Panc1 (cell line): ENCODE results near the gene TJP1. TPM values are rescaled to one million over a fixed set of nuclear protein-coding genes. Genes with fewer than 3 reads are reported as not detected.
"Not testable (repeated sequence)": the region's sequence is repeated elsewhere in the genome, so short reads cannot be mapped to it uniquely, and the experiment has no call there.

ENCODE experiments used
- ATAC-seq: fragments of 200-7000 bp; cut with Tn5 transposase; 2 replicates; pipeline ENCODE4 v1.9.1; 2020; ENCODE audit warnings: mild to moderate bottlenecking, moderate library complexity
- BruUV-seq: library from RNA; stranded (reverse); fragments of 400-500 nt; replicated peaks from 2 replicates; lab custom pipeline; 2021; lab: Mats Ljungman, UMichigan
- CTCF ChIA-PET: fragments of 300-600 bp; sonication (Branson Sonifier 250); formaldehyde crosslinking; loops from one replicate; lab custom pipeline; 2022; ENCODE audit warnings: antibody characterized with exemption; lab: Charles Lee
- POLR2A ChIA-PET: fragments of 300-600 bp; sonication (Branson Sonifier 250); formaldehyde crosslinking; loops from one replicate; lab custom pipeline; 2022; ENCODE audit warnings: antibody characterized with exemption; lab: Charles Lee
- DNase-seq: peaks from one replicate; pipeline ENCODE4 v3.0.0-alpha.2; 2010; ENCODE audit warnings: low read depth, low spot score
- H3K27ac ChIP-seq: 2 replicates; pipeline ENCODE4 v1.5.1; 2011; ENCODE audit warnings: mild to moderate bottlenecking, low read length, inconsistent platforms
- H3K27me3 ChIP-seq: fragments of 200-500 bp; sonication (Bioruptor generic); 2 replicates; pipeline ENCODE4 v1.6.0; 2014; ENCODE audit warnings: low read length, inconsistent platforms; ENCODE audit not compliant: control insufficient read depth, insufficient read depth
- H3K36me3 ChIP-seq: fragments of 200-500 bp; sonication (Bioruptor generic); 2 replicates; pipeline ENCODE4 v1.5.1; 2014; ENCODE audit warnings: inconsistent platforms, mild to moderate bottlenecking, low read length, moderate library complexity; ENCODE audit not compliant: control insufficient read depth, insufficient read depth
- H3K4me1 ChIP-seq: 2 replicates; pipeline ENCODE4 v1.5.1; 2011; ENCODE audit warnings: inconsistent platforms, mild to moderate bottlenecking, low read length, moderate library complexity; ENCODE audit not compliant: control insufficient read depth, insufficient read depth
- H3K4me3 ChIP-seq, 2 experiments: 2 replicates each; pipeline ENCODE4 v1.5.1; 2011 to 2012; ENCODE audit warnings: low read depth in 2 of 2, low read length in 2 of 2, mild to moderate bottlenecking in 2 of 2, inconsistent platforms in 1 of 2, moderate library complexity in 1 of 2
- H3K9me3 ChIP-seq: fragments of 200-500 bp; sonication (Bioruptor generic); 2 replicates; pipeline ENCODE4 v1.5.1; 2014; ENCODE audit warnings: low read depth, mild to moderate bottlenecking, inconsistent platforms, low read length, moderate library complexity; ENCODE audit not compliant: control insufficient read depth, insufficient read depth
- POLR2AphosphoS5 ChIP-seq: IDR thresholded peaks from 2 replicates; pipeline ENCODE4 v1.6.1; 2012; ENCODE audit warnings: mild to moderate bottlenecking, low read depth, low read length, moderate library complexity
- SIN3A ChIP-seq: IDR thresholded peaks from 2 replicates; pipeline ENCODE4 v1.6.1; 2012; ENCODE audit warnings: low read depth, mild to moderate bottlenecking, low read length, moderate library complexity, borderline replicate concordance; ENCODE audit not compliant: insufficient read depth
- TCF7L2 ChIP-seq: IDR thresholded peaks from 2 replicates; pipeline ENCODE4 v1.6.1; 2011; ENCODE audit warnings: mild to moderate bottlenecking, low read depth, low read length, inconsistent platforms
- in situ Hi-C: cut with HindIII; loops from 2 replicates; pipeline ENCODE4 v1.10.0; 2016; ENCODE audit warnings: low sequenced_read_pairs, low pct_unique_long_range_greater_than_20kb
- intact Hi-C: fragments of 100-400 bp; cut with micrococcal nuclease; formaldehyde crosslinking; loops from one replicate; pipeline ENCODE4 v1.10.0; 2022; ENCODE audit not compliant: unreplicated experiment
- total RNA-seq: library from RNA; stranded (reverse); gene quantifications from one replicate; pipeline ENCODE4 v1.2.1, GENCODE V29; 2021; ENCODE audit not compliant: unreplicated experiment
- TF ChIP-seq, protein P1 (sequence below): fragments of 450-650 bp; IDR thresholded peaks from 2 replicates; pipeline ENCODE4 v1.5.1; 2017; ENCODE audit warnings: mild to moderate bottlenecking
- TF ChIP-seq, protein P2 (sequence below), 2 experiments: IDR thresholded peaks; 2 replicates each; pipeline ENCODE4 v1.6.1; 2011 to 2012; ENCODE audit warnings: low read depth in 2 of 2, control low read depth in 1 of 2, low read length in 1 of 2, mild to moderate bottlenecking in 1 of 2, moderate library complexity in 1 of 2; ENCODE audit not compliant: insufficient read depth in 1 of 2

Gene TJP1
- total RNA-seq, 1 experiment from 2014 or later, result 79.1 TPM

DNA sequence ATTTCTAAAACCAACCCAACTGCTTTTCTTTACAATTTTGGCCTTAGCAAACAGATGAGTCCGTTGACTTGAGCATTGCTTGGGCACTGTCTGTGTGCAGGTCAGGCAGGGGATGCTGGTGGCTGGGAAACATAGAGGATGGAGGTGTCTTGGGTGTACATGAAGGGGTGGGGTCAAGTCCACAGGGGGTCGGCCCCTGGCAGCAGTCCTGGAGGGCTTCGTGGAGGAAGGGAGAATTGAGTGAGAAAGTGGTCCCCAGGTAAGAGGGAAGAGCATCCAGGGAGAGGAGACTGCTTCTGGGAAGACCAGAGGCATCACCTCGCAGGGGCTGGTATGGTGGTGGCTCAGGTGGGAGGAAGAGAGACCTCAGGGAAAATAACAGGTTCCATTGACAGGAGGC, 144.8 kb downstream of the TJP1 start:
- in situ Hi-C loops (no loop called here), intact Hi-C loops (no loop called here)
- Histone ChIP-seq H3K27me3 (no peaks in the 10 kb centered on the region), H3K4me3 (no peak overlapping the region), H3K9me3 (no peaks in the 10 kb centered on the region), H3K36me3 (no peaks in the 10 kb centered on the region), H3K27ac (no peak overlapping the region), H3K4me1 (0 out of 2 replicates have a peak, but pooled peaks cover 2% of the 10 kb centered on the region)
- ChIA-PET CTCF (no interaction called here), POLR2A (no interaction called here)
- TF ChIP-seq, protein P1, sequence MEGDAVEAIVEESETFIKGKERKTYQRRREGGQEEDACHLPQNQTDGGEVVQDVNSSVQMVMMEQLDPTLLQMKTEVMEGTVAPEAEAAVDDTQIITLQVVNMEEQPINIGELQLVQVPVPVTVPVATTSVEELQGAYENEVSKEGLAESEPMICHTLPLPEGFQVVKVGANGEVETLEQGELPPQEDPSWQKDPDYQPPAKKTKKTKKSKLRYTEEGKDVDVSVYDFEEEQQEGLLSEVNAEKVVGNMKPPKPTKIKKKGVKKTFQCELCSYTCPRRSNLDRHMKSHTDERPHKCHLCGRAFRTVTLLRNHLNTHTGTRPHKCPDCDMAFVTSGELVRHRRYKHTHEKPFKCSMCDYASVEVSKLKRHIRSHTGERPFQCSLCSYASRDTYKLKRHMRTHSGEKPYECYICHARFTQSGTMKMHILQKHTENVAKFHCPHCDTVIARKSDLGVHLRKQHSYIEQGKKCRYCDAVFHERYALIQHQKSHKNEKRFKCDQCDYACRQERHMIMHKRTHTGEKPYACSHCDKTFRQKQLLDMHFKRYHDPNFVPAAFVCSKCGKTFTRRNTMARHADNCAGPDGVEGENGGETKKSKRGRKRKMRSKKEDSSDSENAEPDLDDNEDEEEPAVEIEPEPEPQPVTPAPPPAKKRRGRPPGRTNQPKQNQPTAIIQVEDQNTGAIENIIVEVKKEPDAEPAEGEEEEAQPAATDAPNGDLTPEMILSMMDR, result no peak
- no peak for TF ChIP-seq TCF7L2
- no peak for TF ChIP-seq POLR2AphosphoS5
- TF ChIP-seq, protein P2, sequence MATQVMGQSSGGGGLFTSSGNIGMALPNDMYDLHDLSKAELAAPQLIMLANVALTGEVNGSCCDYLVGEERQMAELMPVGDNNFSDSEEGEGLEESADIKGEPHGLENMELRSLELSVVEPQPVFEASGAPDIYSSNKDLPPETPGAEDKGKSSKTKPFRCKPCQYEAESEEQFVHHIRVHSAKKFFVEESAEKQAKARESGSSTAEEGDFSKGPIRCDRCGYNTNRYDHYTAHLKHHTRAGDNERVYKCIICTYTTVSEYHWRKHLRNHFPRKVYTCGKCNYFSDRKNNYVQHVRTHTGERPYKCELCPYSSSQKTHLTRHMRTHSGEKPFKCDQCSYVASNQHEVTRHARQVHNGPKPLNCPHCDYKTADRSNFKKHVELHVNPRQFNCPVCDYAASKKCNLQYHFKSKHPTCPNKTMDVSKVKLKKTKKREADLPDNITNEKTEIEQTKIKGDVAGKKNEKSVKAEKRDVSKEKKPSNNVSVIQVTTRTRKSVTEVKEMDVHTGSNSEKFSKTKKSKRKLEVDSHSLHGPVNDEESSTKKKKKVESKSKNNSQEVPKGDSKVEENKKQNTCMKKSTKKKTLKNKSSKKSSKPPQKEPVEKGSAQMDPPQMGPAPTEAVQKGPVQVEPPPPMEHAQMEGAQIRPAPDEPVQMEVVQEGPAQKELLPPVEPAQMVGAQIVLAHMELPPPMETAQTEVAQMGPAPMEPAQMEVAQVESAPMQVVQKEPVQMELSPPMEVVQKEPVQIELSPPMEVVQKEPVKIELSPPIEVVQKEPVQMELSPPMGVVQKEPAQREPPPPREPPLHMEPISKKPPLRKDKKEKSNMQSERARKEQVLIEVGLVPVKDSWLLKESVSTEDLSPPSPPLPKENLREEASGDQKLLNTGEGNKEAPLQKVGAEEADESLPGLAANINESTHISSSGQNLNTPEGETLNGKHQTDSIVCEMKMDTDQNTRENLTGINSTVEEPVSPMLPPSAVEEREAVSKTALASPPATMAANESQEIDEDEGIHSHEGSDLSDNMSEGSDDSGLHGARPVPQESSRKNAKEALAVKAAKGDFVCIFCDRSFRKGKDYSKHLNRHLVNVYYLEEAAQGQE (IDR thresholded peaks at IDR 0.05; ENCODE audit: insufficient read depth in 1 of 2, low read depth in 2 of 2, low read length in 1 of 2), result no peak
- no peak for TF ChIP-seq SIN3A
- BruUV-seq, result no TSS peak
- ATAC-seq, result no peak
- no peak for DNase-seq

DNA sequence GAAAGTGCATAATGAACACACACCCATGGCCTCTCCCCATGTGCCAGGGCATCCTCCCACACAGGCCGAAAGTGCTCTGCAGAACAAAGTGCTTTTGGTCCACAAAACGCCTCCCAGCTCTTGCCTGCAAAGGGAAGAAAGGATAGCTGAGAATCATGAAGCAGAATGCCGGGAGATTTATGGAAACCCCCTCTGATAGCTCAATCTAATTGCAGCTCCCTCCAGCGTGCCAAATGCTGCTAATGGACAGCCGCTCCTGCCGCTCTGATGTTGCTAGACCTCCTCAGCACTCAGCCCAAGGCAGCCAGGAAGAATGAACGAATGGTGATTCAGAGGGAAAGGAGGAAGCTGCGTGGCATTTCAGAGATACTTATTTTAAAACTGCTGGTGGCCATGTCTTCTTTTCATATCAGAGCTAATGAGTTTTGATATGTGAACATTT, 145.3 kb downstream of the TJP1 start:
- intact Hi-C loops (no loop called here), in situ Hi-C loops (no loop called here)
- Histone ChIP-seq H3K27me3 (no peaks in the 10 kb centered on the region), H3K4me1 (0 out of 2 replicates have a peak, but pooled peaks cover 2% of the 10 kb centered on the region), H3K4me3 (no peak overlapping the region), H3K27ac (no peak overlapping the region), H3K9me3 (no peaks in the 10 kb centered on the region), H3K36me3 (no peaks in the 10 kb centered on the region)
- ChIA-PET POLR2A (no interaction called here), CTCF (interaction anchor here (0.7 kb wide), 1 partner anchor 14 kb away, joined by 3 read pairs; no protein-coding TSS in a partner anchor)
- DNase-seq (no peak), ATAC-seq (no peak)
- BruUV-seq, result no TSS peak
- no peak for TF ChIP-seq TCF7L2
- TF ChIP-seq, protein P2 (IDR thresholded peaks at IDR 0.05; ENCODE audit: insufficient read depth in 1 of 2, low read depth in 2 of 2, low read length in 1 of 2), result no peak

DNA sequence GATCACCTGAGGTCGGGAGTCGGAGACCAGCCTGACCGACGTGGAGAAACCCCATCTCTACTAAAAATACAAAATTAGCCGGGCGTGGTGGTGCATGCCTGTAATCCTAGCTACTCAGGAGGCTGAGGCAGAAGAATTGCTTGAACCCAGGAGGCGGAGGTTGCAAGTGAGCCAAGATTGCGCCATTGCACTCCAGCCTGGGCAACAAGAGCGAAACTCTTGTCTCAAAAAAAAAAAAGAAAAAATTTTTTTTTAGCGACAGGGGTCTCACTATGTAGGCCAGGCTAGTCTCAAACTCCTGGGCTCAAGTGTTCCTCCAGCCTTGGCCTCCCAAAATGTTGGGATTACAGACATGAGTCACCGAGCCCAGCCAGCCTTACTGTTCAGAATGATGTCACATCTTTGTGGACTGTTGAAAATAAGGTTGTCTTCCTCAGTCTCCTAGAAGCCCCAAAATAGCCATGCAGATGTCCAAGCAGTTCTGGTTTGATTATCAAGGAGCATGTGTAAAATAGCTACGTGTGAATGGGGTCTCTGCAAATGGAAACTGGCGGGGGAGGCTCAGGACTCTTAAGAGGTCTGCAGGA, 145.8 kb downstream of the TJP1 start:
- H3K4me1 ChIP-seq, ATAC-seq, in situ Hi-C loops, H3K4me3 ChIP-seq, H3K27ac ChIP-seq, POLR2A ChIA-PET, H3K27me3 ChIP-seq, H3K36me3 ChIP-seq, DNase-seq, H3K9me3 ChIP-seq, intact Hi-C loops, BruUV-seq: not testable (repeated sequence)
- CTCF ChIA-PET, result interaction anchor here (0.7 kb wide), 1 partner anchor 15 kb away, joined by 3 read pairs; no protein-coding TSS in a partner anchor
